HCT116 (cell line): ENCODE results near the gene RSPH6A. TPM values are rescaled to one million over a fixed set of nuclear protein-coding genes. Genes with fewer than 3 reads are reported as not detected.

Source experiments
- ATAC-seq: fragments of 200-7000 bp; cut with Tn5 transposase; 2 replicates; pipeline ENCODE4 v1.9.1; 2020; ENCODE audit warnings: mild to moderate bottlenecking, moderate library complexity
- BruUV-seq: library from RNA; stranded (reverse); fragments of 400-500 nt; replicated peaks from 2 replicates; lab custom pipeline; 2021; lab: Mats Ljungman, UMichigan
- CTCF ChIA-PET: fragments of 300-600 bp; sonication (Branson Sonifier 250); formaldehyde crosslinking; loops from one replicate; lab custom pipeline; 2021; ENCODE audit warnings: antibody characterized with exemption; lab: Charles Lee
- POLR2A ChIA-PET: fragments of 300-600, 350-600 bp; sonication (Branson Sonifier 250); formaldehyde crosslinking; loops from one replicate; lab custom pipeline; 2021; ENCODE audit warnings: antibody characterized with exemption; lab: Charles Lee
- RAD21 ChIA-PET, 2 experiments: fragments of 300-600 bp; sonication (Branson Sonifier 250); formaldehyde crosslinking; loops; one replicate each; lab custom pipeline; 2023; ENCODE audit warnings: low total read pairs in 2 of 2; ENCODE audit not compliant: uncharacterized antibody in 2 of 2, unreplicated experiment in 2 of 2, low non-redundant PET in 1 of 2; lab: Charles Lee
- DNase-seq: peaks from one replicate; pipeline ENCODE4 v3.0.0-alpha.2; 2010; ENCODE audit warnings: low read depth, low spot score
- H2AFZ ChIP-seq: fragments of 200-600 bp; shearing (Covaris generic), sonication (generic); 2 replicates; pipeline ENCODE4 v1.6.1; 2017; ENCODE audit warnings: low read depth, mixed run types, mixed read lengths, antibody characterized with exemption, low read length; ENCODE audit not compliant: poor library complexity, severe bottlenecking
- H3K27ac ChIP-seq: 2 replicates; pipeline ENCODE4 v1.5.1; 2012; ENCODE audit warnings: low read depth, low read length
- H3K27me3 ChIP-seq: fragments of 200-600 bp; sonication (generic); 2 replicates; pipeline ENCODE4 v1.6.1; 2016; ENCODE audit warnings: mixed run types, low read length, mixed read lengths; ENCODE audit not compliant: insufficient read depth
- H3K36me3 ChIP-seq, 2 experiments: fragments of 200-500 bp in 1 of 2; fragments of 200-600 bp in 1 of 2; sonication (Bioruptor generic) in 1 of 2; sonication (generic) in 1 of 2; 2 replicates each; pipeline versions ENCODE4 v1.5.1 to v1.6.1; 2014 to 2016; ENCODE audit warnings: low read length in 2 of 2, inconsistent platforms in 1 of 2, mixed read lengths in 1 of 2, mixed run types in 1 of 2; ENCODE audit not compliant: insufficient read depth in 2 of 2, control insufficient read depth in 1 of 2
- H3K4me1 ChIP-seq, 2 experiments: fragments of 200-600 bp in 1 of 2; sonication (generic) in 1 of 2; 2 replicates each; pipeline versions ENCODE4 v1.5.1 to v1.6.1; 2012 to 2017; ENCODE audit warnings: low read length in 2 of 2, inconsistent platforms in 1 of 2, mild to moderate bottlenecking in 1 of 2, mixed read lengths in 1 of 2, mixed run types in 1 of 2, moderate library complexity in 1 of 2; ENCODE audit not compliant: insufficient read depth in 2 of 2, control insufficient read depth in 1 of 2
- H3K4me2 ChIP-seq: fragments of 200-600 bp; sonication (generic); 2 replicates; pipeline ENCODE4 v1.6.1; 2017; ENCODE audit warnings: mixed run types, low read length, mixed read lengths
- H3K4me3 ChIP-seq, 2 experiments: fragments of 200-600 bp in 1 of 2; sonication (generic) in 1 of 2; replicated peaks in 1 of 2; 2 replicates each; pipeline ENCODE4 v1.5.1; 2011 to 2016; ENCODE audit warnings: low read length in 2 of 2, control low read depth in 1 of 2, low read depth in 1 of 2, mild to moderate bottlenecking in 1 of 2, mixed read lengths in 1 of 2, mixed run types in 1 of 2
- H3K79me2 ChIP-seq: fragments of 200-600 bp; sonication (generic); 2 replicates; pipeline ENCODE4 v1.6.1; 2017; ENCODE audit warnings: mild to moderate bottlenecking, mixed run types, low read length, moderate library complexity, mixed read lengths; ENCODE audit not compliant: insufficient read depth
- H3K9ac ChIP-seq: fragments of 200-600 bp; sonication (generic); 2 replicates; pipeline ENCODE4 v1.6.1; 2016; ENCODE audit warnings: low read length, mixed read lengths
- H3K9me2 ChIP-seq: fragments of 200-600 bp; sonication (generic), shearing (Covaris generic); 2 replicates; pipeline ENCODE4 v1.6.1; 2017; ENCODE audit warnings: mixed run types, mild to moderate bottlenecking, moderate library complexity; ENCODE audit not compliant: insufficient read depth
- H3K9me3 ChIP-seq, 2 experiments: fragments of 200-500 bp in 1 of 2; fragments of 200-600 bp in 1 of 2; sonication (Bioruptor generic) in 1 of 2; sonication (generic) in 1 of 2; 2 replicates each; pipeline ENCODE4 v1.6.1; 2014 to 2017; ENCODE audit warnings: low read length in 2 of 2, mixed read lengths in 2 of 2, inconsistent platforms in 1 of 2, low read depth in 1 of 2, mild to moderate bottlenecking in 1 of 2, mixed run types in 1 of 2, moderate library complexity in 1 of 2; ENCODE audit not compliant: control insufficient read depth in 1 of 2, insufficient read depth in 1 of 2
- H4K20me1 ChIP-seq: fragments of 200-600 bp; sonication (generic), shearing (Covaris generic); 2 replicates; pipeline ENCODE4 v1.6.1; 2017; ENCODE audit warnings: mixed run types, mild to moderate bottlenecking, moderate library complexity; ENCODE audit not compliant: insufficient read depth
- EGR1 ChIP-seq: IDR thresholded peaks from 2 replicates; pipeline ENCODE4 v1.6.1; 2012; ENCODE audit warnings: low read depth
- ELF1 ChIP-seq: IDR thresholded peaks from 2 replicates; pipeline ENCODE4 v1.6.1; 2012; ENCODE audit warnings: low read depth, borderline replicate concordance
- EZH2 ChIP-seq: fragments of 200-600 bp; sonication (generic); IDR thresholded peaks from 2 replicates; pipeline ENCODE4 v1.6.1; 2017; ENCODE audit warnings: antibody characterized with exemption, mixed run types
- EZH2phosphoT487 ChIP-seq: fragments of 200-600 bp; IDR thresholded peaks from 2 replicates; pipeline ENCODE4 v1.6.1; 2018; ENCODE audit warnings: antibody characterized with exemption, borderline replicate concordance
- JUND ChIP-seq: IDR thresholded peaks from 2 replicates; pipeline ENCODE4 v1.6.1; 2012
- MAX ChIP-seq: IDR thresholded peaks from 2 replicates; pipeline ENCODE4 v1.6.1; 2012
- POLR2A ChIP-seq: IDR thresholded peaks from 2 replicates; pipeline ENCODE4 v1.7.0; 2011; ENCODE audit warnings: borderline replicate concordance; ENCODE audit not compliant: insufficient read depth, insufficient read length; ENCODE audit errors: extremely low read depth
- SIN3A ChIP-seq: IDR thresholded peaks from 2 replicates; pipeline ENCODE4 v1.6.1; 2012; ENCODE audit warnings: low read depth
- TCF7L2 ChIP-seq: IDR thresholded peaks from 2 replicates; pipeline ENCODE4 v1.7.0; 2011; ENCODE audit warnings: borderline replicate concordance, inconsistent platforms; ENCODE audit not compliant: insufficient read depth, insufficient read length; ENCODE audit errors: extremely low read depth
- ZBTB33 ChIP-seq: IDR thresholded peaks from 2 replicates; pipeline ENCODE4 v1.6.1; 2011; ENCODE audit warnings: mild to moderate bottlenecking, low read length, moderate library complexity; ENCODE audit not compliant: insufficient replicate concordance; ENCODE audit errors: extremely low read depth
- ZNF274 ChIP-seq: fragments of 200-500 bp; sonication (Bioruptor generic); IDR thresholded peaks from 2 replicates; pipeline ENCODE4 v1.6.1; 2014; ENCODE audit warnings: mild to moderate bottlenecking, low read depth, low read length, inconsistent platforms
- intact Hi-C: fragments of 100-400 bp; cut with micrococcal nuclease; formaldehyde crosslinking; loops from 2 replicates; pipeline ENCODE4 v1.10.0; 2022
- total RNA-seq: library from RNA; stranded (reverse); gene quantifications from one replicate; pipeline ENCODE4 v1.2.1, GENCODE V29; 2021; ENCODE audit not compliant: unreplicated experiment
- TF ChIP-seq, protein P1 (sequence below), 3 experiments: fragments of 200-600 bp in 1 of 3; sonication (generic) in 1 of 3; IDR thresholded peaks in 2 of 3; conservative IDR thresholded peaks in 1 of 3; 2 replicates each; pipeline ENCODE4 v1.5.1; 2012 to 2017; ENCODE audit warnings: low read depth in 2 of 3, low read length in 2 of 3, antibody characterized with exemption in 1 of 3, borderline replicate concordance in 1 of 3, control low read depth in 1 of 3, mild to moderate bottlenecking in 1 of 3, mixed read lengths in 1 of 3, mixed run types in 1 of 3, moderate library complexity in 1 of 3; ENCODE audit not compliant: insufficient read depth in 1 of 3

RSPH6A gene
- total RNA-seq, 1 experiment from 2014 or later: 0.57 TPM

- TF ChIP-seq ZNF274 (no peak), SIN3A (no peak), EZH2 (no peak), POLR2A (no peak), ELF1 (no peak)
These were observed 52.1 kb downstream of the RSPH6A start (continued) for GRCh38 chr19:45762870-45763631.

DNA sequence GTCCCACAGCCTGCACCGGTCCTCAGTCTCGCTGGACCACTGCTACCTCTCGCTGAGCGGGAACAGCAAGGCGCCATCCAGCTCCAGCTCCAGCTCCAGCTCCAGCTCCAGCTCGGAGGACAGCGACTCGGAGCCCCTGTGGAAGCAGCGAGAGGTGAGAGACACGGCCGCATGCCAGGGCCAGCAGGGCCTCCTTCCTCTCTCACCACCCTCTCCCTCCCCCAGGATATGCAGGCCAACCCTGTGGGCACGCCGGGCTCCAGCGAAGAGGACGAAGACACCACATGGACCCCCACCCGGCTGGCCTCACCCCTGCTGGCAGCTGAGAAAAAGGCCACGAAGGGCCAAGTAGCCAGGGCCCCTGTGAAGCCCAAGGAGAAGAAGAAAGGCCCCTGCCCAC, 53.4 kb downstream of the RSPH6A start:
- Histone ChIP-seq H3K27me3 (no peaks in the 10 kb centered on the region), H4K20me1 (no peaks in the 10 kb centered on the region), H3K4me2 (no peak overlapping the region), H3K27ac (no peak overlapping the region), H3K9me3 (no peaks in the 10 kb centered on the region), H2AFZ (no peak overlapping the region), H3K4me1 (peaks cover 5 to 16% of the 10 kb centered on the region in 2 experiments; a peak in 3 of 4 replicates), H3K79me2 (no peaks in the 10 kb centered on the region), H3K4me3 (no peak overlapping the region), H3K9ac (no peak overlapping the region), H3K36me3 (no peaks in the 10 kb centered on the region), H3K9me2 (no peaks in the 10 kb centered on the region)
- ATAC-seq (no peak), DNase-seq (no peak)
- ChIA-PET CTCF (interaction anchor here (1.7 kb wide), 1 partner anchor 8 kb away, joined by 20 read pairs; the partner anchor contains the start of gene SIX5), POLR2A (no interaction called here), RAD21 (no interaction called here)
- BruUV-seq: no TSS peak
- intact Hi-C loops: no loop called here
- TF ChIP-seq POLR2A (no peak), EZH2phosphoT487 (no peak), MAX (no peak)

DNA sequence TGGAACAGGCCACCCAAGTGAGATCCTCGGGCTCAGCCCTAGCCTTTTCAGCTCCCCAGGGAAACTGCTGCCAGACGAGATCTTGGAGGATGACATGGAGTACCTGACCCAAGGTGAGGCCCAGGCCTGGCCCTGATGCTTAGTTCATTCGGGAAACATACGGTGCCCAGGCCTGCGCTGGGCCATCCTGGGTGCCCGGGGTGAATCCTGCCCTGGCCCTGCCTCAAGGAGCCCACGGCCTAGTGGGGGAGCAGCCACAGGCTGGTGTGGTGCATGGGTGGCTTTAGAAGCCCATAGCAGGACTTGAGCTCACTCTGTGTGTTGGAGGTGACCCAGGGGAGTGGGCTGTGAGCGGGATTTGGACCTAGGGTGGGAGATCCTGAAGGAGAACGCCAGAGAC, 56.2 kb downstream of the RSPH6A start:
- Histone ChIP-seq H3K4me1 (peaks cover 0 to 6% of the 10 kb centered on the region in 2 experiments; a peak in 2 of 4 replicates), H3K36me3 (no peaks in the 10 kb centered on the region), H4K20me1 (no peaks in the 10 kb centered on the region), H3K27me3 (no peaks in the 10 kb centered on the region), H2AFZ (no peak overlapping the region), H3K27ac (no peak overlapping the region), H3K4me2 (no peak overlapping the region), H3K9me3 (no peaks in the 10 kb centered on the region), H3K9ac (no peak overlapping the region), H3K4me3 (no peak overlapping the region), H3K9me2 (no peaks in the 10 kb centered on the region), H3K79me2 (no peaks in the 10 kb centered on the region)
- no TSS peak for BruUV-seq
- ATAC-seq (no peak), DNase-seq (no peak)
- RAD21 ChIA-PET: no interaction called here
- POLR2A ChIA-PET: interaction anchor here (2.2 kb wide), 1 partner anchor 10 kb away, joined by 10 read pairs; the partner anchor contains the start of gene SIX5
- intact Hi-C loops: no loop called here
- CTCF ChIA-PET: no interaction called here
- TF ChIP-seq TCF7L2 (no peak), JUND (no peak), EGR1 (no peak), ZBTB33 (no peak)
- TF ChIP-seq, protein P1, sequence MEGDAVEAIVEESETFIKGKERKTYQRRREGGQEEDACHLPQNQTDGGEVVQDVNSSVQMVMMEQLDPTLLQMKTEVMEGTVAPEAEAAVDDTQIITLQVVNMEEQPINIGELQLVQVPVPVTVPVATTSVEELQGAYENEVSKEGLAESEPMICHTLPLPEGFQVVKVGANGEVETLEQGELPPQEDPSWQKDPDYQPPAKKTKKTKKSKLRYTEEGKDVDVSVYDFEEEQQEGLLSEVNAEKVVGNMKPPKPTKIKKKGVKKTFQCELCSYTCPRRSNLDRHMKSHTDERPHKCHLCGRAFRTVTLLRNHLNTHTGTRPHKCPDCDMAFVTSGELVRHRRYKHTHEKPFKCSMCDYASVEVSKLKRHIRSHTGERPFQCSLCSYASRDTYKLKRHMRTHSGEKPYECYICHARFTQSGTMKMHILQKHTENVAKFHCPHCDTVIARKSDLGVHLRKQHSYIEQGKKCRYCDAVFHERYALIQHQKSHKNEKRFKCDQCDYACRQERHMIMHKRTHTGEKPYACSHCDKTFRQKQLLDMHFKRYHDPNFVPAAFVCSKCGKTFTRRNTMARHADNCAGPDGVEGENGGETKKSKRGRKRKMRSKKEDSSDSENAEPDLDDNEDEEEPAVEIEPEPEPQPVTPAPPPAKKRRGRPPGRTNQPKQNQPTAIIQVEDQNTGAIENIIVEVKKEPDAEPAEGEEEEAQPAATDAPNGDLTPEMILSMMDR (IDR thresholded peaks at IDR 0.05 in 2 of 3, conservative IDR thresholded peaks at IDR 0.05 in 1 of 3; ENCODE audit: borderline replicate concordance in 1 of 3, insufficient read depth in 1 of 3, low read depth in 2 of 3, low read length in 2 of 3): no peak
